ENCODE data around the gene SUPT5H. TPM values are rescaled to one million over a fixed set of nuclear protein-coding genes. Genes with fewer than 3 reads are reported as not detected.

The SUPT5H gene
- total RNA-seq, 2 donors from 2014 or later: 81.7 to 95.1 TPM

GRCh38 chr19:39422020-39422419 is 23.4 kb upstream of the SUPT5H start:
- H3K9me3 ChIP-seq: no peaks in the 10 kb centered on the region
- H3K4me3 ChIP-seq: no peak overlapping the region
- H3K36me3 ChIP-seq: peaks cover 48% of the 10 kb centered on the region
- no peak for TF ChIP-seq CTCF (IDR thresholded peaks at IDR 0.05)
- no peak for DNase-seq (ENCODE audit: low spot score)
- H3K4me1 ChIP-seq: no peaks in the 10 kb centered on the region
- no peak overlapping the region for H3K27ac ChIP-seq
- no peaks in the 10 kb centered on the region for H3K27me3 ChIP-seq

- DNase-seq (ENCODE audit: low spot score): no peak
- H3K36me3 ChIP-seq: peaks cover 34% of the 10 kb centered on the region
Measured at GRCh38 chr19:39423258-39424086, 21.9 kb upstream of the SUPT5H start.

DNA sequence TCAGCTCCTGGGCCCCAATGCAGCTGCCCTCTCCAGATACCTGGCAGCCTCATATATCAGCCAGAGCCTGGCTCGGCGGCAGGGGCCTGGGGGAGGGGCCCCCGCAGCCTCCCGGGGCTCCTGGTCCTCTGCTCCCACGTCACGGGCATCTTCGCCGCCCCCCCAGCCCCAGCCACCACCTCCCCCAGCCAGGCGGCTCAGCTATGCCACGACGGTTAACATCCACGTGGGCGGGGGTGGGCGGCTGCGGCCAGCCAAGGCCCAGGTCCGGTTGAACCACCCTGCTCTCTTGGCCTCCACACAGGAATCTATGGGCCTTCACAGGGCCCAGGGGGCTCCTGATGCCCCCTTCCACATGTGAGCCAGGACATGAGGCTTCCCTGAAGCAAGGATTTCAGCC is 20.4 kb upstream of the SUPT5H start:
- Histone ChIP-seq H3K9me3 (no peaks in the 10 kb centered on the region), H3K36me3 (peaks cover 25% of the 10 kb centered on the region), H3K27ac (no peak overlapping the region), H3K4me3 (no peak overlapping the region), H3K4me1 (peaks cover 0 to 22% of the 10 kb centered on the region in 2 donors), H3K27me3 (no peaks in the 10 kb centered on the region)
- DNase-seq (ENCODE audit: low spot score): no peak
- no peak for TF ChIP-seq CTCF (IDR thresholded peaks at IDR 0.05)

More at GRCh38 chr19:39423258-39424086, 21.9 kb upstream of the SUPT5H start:
- Histone ChIP-seq H3K27me3 (no peaks in the 10 kb centered on the region), H3K4me3 (no peak overlapping the region), H3K9me3 (no peaks in the 10 kb centered on the region), H3K27ac (no peak overlapping the region), H3K4me1 (peaks cover 0 to 8% of the 10 kb centered on the region in 2 donors)
- no peak for TF ChIP-seq CTCF (IDR thresholded peaks at IDR 0.05)

DNA sequence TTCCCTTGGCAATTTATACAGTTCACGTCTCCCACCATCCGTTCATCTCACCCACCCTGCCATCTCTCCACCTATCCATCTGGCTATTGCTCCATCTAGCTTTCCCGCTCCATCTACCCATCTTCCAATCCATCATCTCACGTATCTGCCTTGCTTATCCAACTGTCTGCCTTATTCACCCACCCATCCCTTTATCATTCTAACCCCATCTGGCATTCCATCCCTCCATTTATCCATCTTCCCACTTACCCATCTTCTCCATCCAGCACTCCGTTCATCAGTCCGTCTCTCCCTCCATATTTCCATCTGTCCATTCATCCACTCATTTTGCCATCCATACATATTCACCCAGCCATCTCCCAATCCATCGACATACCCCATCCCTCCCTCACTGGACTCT is 19.6 kb upstream of the SUPT5H start:
- no peak for TF ChIP-seq CTCF (IDR thresholded peaks at IDR 0.05)
- no peak for DNase-seq (ENCODE audit: low spot score)
- peaks cover 25% of the 10 kb centered on the region for H3K36me3 ChIP-seq
- H3K4me3 ChIP-seq: no peak overlapping the region
- H3K9me3 ChIP-seq: no peaks in the 10 kb centered on the region
- no peaks in the 10 kb centered on the region for H3K27me3 ChIP-seq
- no peak overlapping the region for H3K27ac ChIP-seq
- peaks cover 0 to 23% of the 10 kb centered on the region in 2 donors for H3K4me1 ChIP-seq

DNA sequence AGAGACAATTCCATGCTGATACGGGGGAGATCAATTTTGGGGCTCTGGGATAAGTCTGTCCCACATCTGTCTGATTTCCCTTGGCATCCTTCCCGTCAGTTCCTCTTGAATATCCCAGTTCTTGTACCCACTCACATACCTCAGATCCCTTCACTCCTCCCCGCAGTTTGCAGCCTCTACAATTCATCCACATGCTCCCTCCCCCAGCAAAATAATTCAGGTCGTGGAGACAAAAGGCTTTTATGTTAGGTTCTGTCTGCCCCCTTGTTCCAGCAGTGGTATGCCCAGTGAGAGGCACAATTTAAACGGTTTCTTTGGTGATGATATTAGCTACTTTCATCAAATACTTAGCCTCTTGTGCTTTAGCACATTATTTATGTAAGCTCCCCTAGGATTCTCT is 19.2 kb upstream of the SUPT5H start:
- Histone ChIP-seq H3K4me3 (no peak overlapping the region), H3K9me3 (no peaks in the 10 kb centered on the region), H3K4me1 (peaks cover 0 to 28% of the 10 kb centered on the region in 2 donors), H3K36me3 (peaks cover 24% of the 10 kb centered on the region), H3K27me3 (no peaks in the 10 kb centered on the region), H3K27ac (no peak overlapping the region)
- no peak for TF ChIP-seq CTCF (IDR thresholded peaks at IDR 0.05)
- no peak for DNase-seq (ENCODE audit: low spot score)

Data from right atrium auricular region (tissue), 2 donors.